Stomach (tissue), 9 donors: ENCODE measurements around the gene ADSS2. TPM values are rescaled to one million over a fixed set of nuclear protein-coding genes. Genes with fewer than 3 reads are reported as not detected.

Experiments
- DNase-seq, 2 donors: peaks; one replicate each; pipeline versions ENCODE4 v3.0.0 to v3.0.0-alpha.2; 2013 to 2019
- H3K27ac ChIP-seq, 5 donors: fragments of 200-600 bp in 4 of 5; sonication (generic) in 4 of 5; one replicate each; pipeline ENCODE4 v1.5.1; 2013 to 2019; ENCODE audit warnings: mild to moderate bottlenecking in 1 of 5, moderate library complexity in 1 of 5
- H3K27me3 ChIP-seq, 3 donors: fragments of 200-600 bp; sonication (generic); one replicate each; pipeline ENCODE4 v1.5.1; 2017 to 2019; ENCODE audit warnings: mixed run types in 1 of 3
- H3K36me3 ChIP-seq, 4 donors: fragments of 200-600 bp; sonication (generic); 1 replicate in 3 of 4; 2 replicates in 1 of 4; pipeline ENCODE4 v1.5.1; 2016 to 2019
- H3K4me1 ChIP-seq, 4 donors: fragments of 200-600 bp; sonication (generic); one replicate each; pipeline ENCODE4 v1.5.1; 2016 to 2019
- H3K4me3 ChIP-seq, 4 donors: fragments of 200-600 bp; sonication (generic) in 3 of 4; one replicate each; pipeline ENCODE4 v1.5.1; 2016 to 2019; ENCODE audit warnings: mild to moderate bottlenecking in 1 of 4
- H3K9me3 ChIP-seq, 4 donors: fragments of 200-600 bp; sonication (generic); one replicate each; pipeline ENCODE4 v1.5.1; 2016 to 2019
- CTCF ChIP-seq, 7 experiments: fragments of 450-650 bp in 4 of 7; fragments of 200-600 bp in 3 of 7; sonication (generic) in 3 of 7; IDR thresholded peaks; one replicate each; pipeline ENCODE4 v1.5.1; 2016 to 2019; ENCODE audit warnings: antibody characterized with exemption in 7 of 7, control low read depth in 2 of 7, mild to moderate bottlenecking in 1 of 7
- EP300 ChIP-seq: sonication (generic); formaldehyde crosslinking; IDR thresholded peaks from one replicate; pipeline ENCODE4 v1.6.1; 2017; ENCODE audit warnings: antibody characterized with exemption
- POLR2A ChIP-seq, 4 donors: fragments of 450-650 bp; IDR thresholded peaks; one replicate each; pipeline ENCODE4 v1.6.1; 2016; ENCODE audit warnings: antibody characterized with exemption in 4 of 4, control low read depth in 2 of 4, mild to moderate bottlenecking in 1 of 4, moderate library complexity in 1 of 4
- POLR2AphosphoS5 ChIP-seq, 3 donors: sonication (generic); formaldehyde crosslinking; IDR thresholded peaks; one replicate each; pipeline ENCODE4 v1.6.1; 2016; ENCODE audit warnings: antibody characterized with exemption in 3 of 3
- WGBS, 5 donors: extraction: QIAGEN DNeasy Blood & Tissue Kit in 3 of 5; methylation state at CpG; one replicate each; pipeline versions ENCODE4 v1.1.5 to v1.1.7; 2013 to 2018; 5-methylcytosine and 5-hydroxymethylcytosine counted together
- intact Hi-C: fragments of 100-400 bp; cut with DNase I; formaldehyde crosslinking; loops from one replicate; pipeline ENCODE4 v1.15.1; 2023; ENCODE audit warnings: low total_unique reads
- polyA plus RNA-seq, 3 donors: library from polyadenylated mRNA; stranded (reverse); fragments of 200-250 nt; gene quantifications; one replicate each; pipeline ENCODE4 v1.2.3, GENCODE V29; 2013
- total RNA-seq, 5 donors: library from RNA; depleted of rRNA; stranded (reverse); fragments of >200 nt; gene quantifications; one replicate each; pipeline versions ENCODE4 v1.1.0 to v1.2.3, GENCODE V29; 2014 to 2016
- donor health status: healthy with polysubstance abuse.
- donor health status: Bipolar disorder and iron deficiency.
- donor health status: healthy.

The ADSS2 gene
- total and polyA plus RNA-seq, 8 donors = 20.1 to 99.3 (median 43.5) TPM

GRCh38 chr1:244391761-244392160, 59.9 kb downstream of the ADSS2 start:
- Histone ChIP-seq H3K9me3 (no peaks in the 10 kb centered on the region), H3K36me3 (no peaks in the 10 kb centered on the region), H3K27ac (peak overlapping the region in 1 of 5 donors; percentile 54), H3K4me1 (no peaks in the 10 kb centered on the region), H3K27me3 (no peaks in the 10 kb centered on the region), H3K4me3 (no peak overlapping the region)
- intact Hi-C loops = no loop called here
- peak in 1 of 2 donors; percentile 43 for DNase-seq
- no peak for TF ChIP-seq POLR2A (IDR thresholded peaks at IDR 0.05)
- peak in 1 of 3 donors; percentile 32 for TF ChIP-seq POLR2AphosphoS5 (IDR thresholded peaks at IDR 0.05)
- 84 to 93% (median 88%) methylated on average over 5 of the region's 5 CpGs for WGBS, 5 donors

- H3K4me1 ChIP-seq = no peaks in the 10 kb centered on the region
- 68 to 83% (median 74%) methylated on average over 7 of the region's 7 CpGs for WGBS, 5 donors
- no peaks in the 10 kb centered on the region for H3K36me3 ChIP-seq
- H3K27me3 ChIP-seq = no peaks in the 10 kb centered on the region
- no peaks in the 10 kb centered on the region for H3K9me3 ChIP-seq
- TF ChIP-seq CTCF (IDR thresholded peaks at IDR 0.05) = no peak
- TF ChIP-seq POLR2AphosphoS5 (IDR thresholded peaks at IDR 0.05) = no peak
- no peak for TF ChIP-seq EP300
- no peak for TF ChIP-seq POLR2A (IDR thresholded peaks at IDR 0.05)
- intact Hi-C loops = no loop called here
- H3K27ac ChIP-seq = peak overlapping the region in 1 of 5 donors; percentile 16
- H3K4me3 ChIP-seq = peak overlapping the region in 1 of 4 donors; percentile 5
- DNase-seq = no peak
Measured at GRCh38 chr1:244388961-244389360, 62.7 kb downstream of the ADSS2 start.

- WGBS, 5 donors = 91 to 100% (median 95%) methylated on average over 1 of the region's 1 CpG
- TF ChIP-seq POLR2AphosphoS5 (IDR thresholded peaks at IDR 0.05) = no peak
- no peak for TF ChIP-seq CTCF (IDR thresholded peaks at IDR 0.05)
- TF ChIP-seq EP300 = no peak
- no peak for TF ChIP-seq POLR2A (IDR thresholded peaks at IDR 0.05)
- intact Hi-C loops = no loop called here
- Histone ChIP-seq H3K4me1 (no peaks in the 10 kb centered on the region), H3K27me3 (no peaks in the 10 kb centered on the region), H3K27ac (no peak overlapping the region), H3K4me3 (no peak overlapping the region), H3K36me3 (no peaks in the 10 kb centered on the region), H3K9me3 (no peaks in the 10 kb centered on the region)
- DNase-seq = no peak
Measured at GRCh38 chr1:244387415-244387814, 64.3 kb downstream of the ADSS2 start.

- Histone ChIP-seq H3K4me3 (no peak overlapping the region), H3K36me3 (no peaks in the 10 kb centered on the region), H3K9me3 (no peaks in the 10 kb centered on the region), H3K27ac (no peak overlapping the region), H3K27me3 (no peaks in the 10 kb centered on the region), H3K4me1 (no peaks in the 10 kb centered on the region)
- intact Hi-C loops = no loop called here
- DNase-seq = no peak
- WGBS, 5 donors = 55 to 91% (median 75%) methylated on average over 1 of the region's 1 CpG
- TF ChIP-seq EP300 (no peak), POLR2AphosphoS5 (IDR thresholded peaks at IDR 0.05) (no peak), POLR2A (IDR thresholded peaks at IDR 0.05) (no peak), CTCF (IDR thresholded peaks at IDR 0.05) (no peak)
Measured at GRCh38 chr1:244386595-244386994, 65.1 kb downstream of the ADSS2 start.

- Histone ChIP-seq H3K27me3 (no peaks in the 10 kb centered on the region), H3K36me3 (no peaks in the 10 kb centered on the region), H3K4me1 (no peaks in the 10 kb centered on the region), H3K27ac (no peak overlapping the region), H3K9me3 (no peaks in the 10 kb centered on the region), H3K4me3 (no peak overlapping the region)
- intact Hi-C loops = no loop called here
- no peak for TF ChIP-seq CTCF (IDR thresholded peaks at IDR 0.05)
- TF ChIP-seq POLR2AphosphoS5 (IDR thresholded peaks at IDR 0.05) = no peak
- TF ChIP-seq EP300 = no peak
- no peak for TF ChIP-seq POLR2A (IDR thresholded peaks at IDR 0.05)
- WGBS, 5 donors = 84 to 99% (median 94%) methylated on average over 3 of the region's 3 CpGs
- no peak for DNase-seq
Measured at GRCh38 chr1:244384066-244384465, 67.6 kb downstream of the ADSS2 start.
